ENCODE measurements around the gene POLR2C.

Gene POLR2C

DNA sequence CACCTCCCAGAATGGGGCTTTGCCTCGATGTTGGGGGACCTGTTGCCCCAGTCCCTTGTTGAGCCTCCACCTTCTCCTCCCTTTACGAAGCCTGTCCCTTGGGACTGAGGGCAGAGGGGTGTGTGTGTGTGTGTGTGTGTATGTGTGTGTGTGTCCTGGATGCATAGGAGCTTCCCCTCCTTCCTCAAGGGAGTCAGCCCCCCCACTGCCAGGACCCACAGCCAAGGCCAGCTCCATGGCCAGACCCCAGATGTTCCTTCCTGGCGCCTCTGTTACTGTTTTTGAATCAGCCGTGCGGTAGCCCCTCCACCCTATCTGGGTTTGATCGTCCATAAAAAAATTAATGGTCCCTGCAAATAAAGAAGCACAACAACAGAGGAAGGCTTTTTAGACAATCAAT, 41.5 kb downstream of the POLR2C start:
- no peak for DNase-seq (ENCODE audit: low spot score)

DNA sequence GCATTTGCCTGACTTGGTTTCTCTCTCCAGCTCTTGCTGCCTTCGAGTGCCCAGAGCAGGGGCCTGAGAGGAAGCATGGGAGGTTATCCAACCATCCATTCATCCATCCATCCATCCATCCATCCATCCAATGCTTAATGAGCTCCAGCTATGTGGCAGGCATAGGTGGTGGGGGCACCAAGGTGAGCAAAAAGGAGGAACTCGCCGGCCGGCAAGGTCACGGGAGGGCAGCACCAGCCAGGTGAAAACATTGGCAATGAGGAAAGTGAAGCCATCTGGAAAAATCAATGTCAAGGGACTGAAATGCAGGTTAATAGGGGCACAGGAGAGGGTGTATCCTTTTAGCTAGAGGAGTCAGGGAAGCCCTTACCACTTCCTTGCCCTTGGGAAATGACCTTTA, 42.0 kb downstream of the POLR2C start:
- DNase-seq (ENCODE audit: low spot score), result no peak

GRCh38 chr16:57505169-57505568, 42.7 kb downstream of the POLR2C start:
- DNase-seq (ENCODE audit: low spot score), result no peak

GRCh38 chr16:57507136-57508034, 44.9 kb downstream of the POLR2C start:
- no peak for DNase-seq (ENCODE audit: low spot score)

GRCh38 chr16:57508035-57508425, 45.6 kb downstream of the POLR2C start:
- DNase-seq (ENCODE audit: low spot score), result no peak

GRCh38 chr16:57509231-57509923, 46.9 kb downstream of the POLR2C start:
- no peak for DNase-seq (ENCODE audit: low spot score)

- no peak for DNase-seq (ENCODE audit: low spot score)
These were observed 47.8 kb downstream of the POLR2C start for GRCh38 chr16:57510016-57510871.

GRCh38 chr16:57512296-57513001, 50.0 kb downstream of the POLR2C start:
- DNase-seq (ENCODE audit: low spot score), result no peak

- no peak for DNase-seq (ENCODE audit: low spot score)
These were observed 51.1 kb downstream of the POLR2C start for GRCh38 chr16:57513371-57514102.

GRCh38 chr16:57514371-57514770, 51.9 kb downstream of the POLR2C start:
- no peak for DNase-seq (ENCODE audit: low spot score)

DNA sequence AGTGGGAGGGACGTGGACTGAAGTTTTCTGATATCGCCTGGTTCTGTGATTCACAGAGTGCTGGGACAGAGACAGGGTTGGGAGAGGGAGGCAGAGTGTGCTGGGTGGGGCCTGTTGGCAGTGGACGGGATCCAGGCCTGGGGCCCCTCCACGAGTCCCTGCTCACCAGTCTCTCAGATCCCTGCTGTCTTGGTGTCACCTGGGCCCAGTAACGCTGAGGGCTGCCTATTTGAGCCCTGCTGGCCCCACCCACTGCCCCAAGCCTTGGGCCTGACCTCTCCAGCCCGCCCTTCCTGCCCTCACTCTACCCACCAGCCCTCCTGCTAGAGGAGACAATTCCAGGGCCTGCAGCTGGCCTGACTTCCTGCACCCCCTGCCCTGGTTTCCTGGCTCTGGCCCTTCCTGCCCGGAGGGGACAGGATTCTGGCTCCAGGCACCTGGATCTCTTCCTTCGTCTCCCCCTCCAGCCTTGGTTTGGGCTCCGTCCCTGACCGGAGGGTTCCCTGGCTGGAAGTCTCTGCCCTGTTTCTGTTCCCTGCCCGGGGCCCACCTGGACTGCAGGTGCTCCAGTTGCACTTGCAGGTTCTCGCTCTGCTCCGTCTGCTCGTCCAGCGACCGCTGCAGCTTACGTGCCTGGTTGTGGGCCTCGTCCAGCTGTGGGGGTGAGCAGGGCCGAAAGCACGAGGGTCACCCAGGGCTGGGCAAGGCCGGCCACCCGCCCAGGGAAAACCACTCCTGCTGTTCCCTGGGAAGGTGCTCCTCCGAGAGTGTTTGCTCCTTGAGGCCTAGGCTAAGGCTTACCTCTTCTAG, 52.5 kb downstream of the POLR2C start:
- no peak for DNase-seq (ENCODE audit: low spot score)

DNA sequence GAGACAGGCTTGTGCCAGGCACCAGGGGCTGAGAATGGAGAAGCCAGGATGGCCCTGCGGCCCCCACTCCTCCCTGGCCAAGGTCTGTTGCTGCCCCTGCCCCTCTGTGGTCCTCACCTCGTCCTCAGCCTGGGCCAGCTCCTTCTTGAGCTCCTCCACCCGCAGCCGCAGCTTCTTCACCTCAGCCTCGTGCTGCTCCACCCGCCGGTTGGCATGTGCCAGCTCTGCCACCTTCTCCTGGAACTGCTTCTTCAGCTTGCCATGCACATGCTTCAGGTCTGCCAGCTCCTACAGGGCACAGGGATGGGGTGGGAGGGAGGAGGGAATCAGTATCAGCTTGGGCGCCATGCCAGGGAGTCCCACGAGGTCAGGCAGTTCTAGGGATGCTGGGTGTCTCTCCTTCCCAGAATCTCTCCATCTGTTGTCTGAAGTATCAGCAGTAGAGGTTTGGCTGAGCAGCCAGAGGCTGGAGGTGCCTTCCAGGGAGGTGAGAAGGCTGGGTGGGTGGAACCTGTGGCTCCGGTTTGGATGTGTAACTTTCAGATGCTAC, 53.8 kb downstream of the POLR2C start:
- DNase-seq (ENCODE audit: low spot score), result no peak

DNA sequence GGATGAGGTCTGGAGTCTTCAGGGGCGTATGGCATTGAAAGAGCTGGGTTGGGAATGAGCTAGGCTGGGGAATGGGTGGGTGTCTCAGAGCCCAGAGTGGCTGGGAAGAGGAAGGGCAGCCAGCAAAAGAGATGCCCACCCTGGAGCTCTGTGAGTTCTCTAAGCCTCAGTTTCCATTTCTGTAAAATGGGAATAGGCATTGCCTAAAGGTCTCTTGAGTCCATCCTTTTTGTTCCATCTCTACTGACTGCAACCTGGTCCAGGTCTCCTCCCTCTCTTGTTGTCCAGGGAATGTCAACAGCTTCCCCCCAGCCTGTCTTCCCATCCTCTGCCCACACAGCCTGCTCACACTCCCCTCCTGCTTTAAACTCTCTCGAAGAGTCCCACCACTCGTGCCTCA, 54.3 kb downstream of the POLR2C start:
- DNase-seq (ENCODE audit: low spot score), result no peak

GRCh38 chr16:57517397-57518367, 55.2 kb downstream of the POLR2C start:
- no peak for DNase-seq (ENCODE audit: low spot score)

- no peak for DNase-seq (ENCODE audit: low spot score)
These were observed 56.0 kb downstream of the POLR2C start for GRCh38 chr16:57518520-57518919.

DNA sequence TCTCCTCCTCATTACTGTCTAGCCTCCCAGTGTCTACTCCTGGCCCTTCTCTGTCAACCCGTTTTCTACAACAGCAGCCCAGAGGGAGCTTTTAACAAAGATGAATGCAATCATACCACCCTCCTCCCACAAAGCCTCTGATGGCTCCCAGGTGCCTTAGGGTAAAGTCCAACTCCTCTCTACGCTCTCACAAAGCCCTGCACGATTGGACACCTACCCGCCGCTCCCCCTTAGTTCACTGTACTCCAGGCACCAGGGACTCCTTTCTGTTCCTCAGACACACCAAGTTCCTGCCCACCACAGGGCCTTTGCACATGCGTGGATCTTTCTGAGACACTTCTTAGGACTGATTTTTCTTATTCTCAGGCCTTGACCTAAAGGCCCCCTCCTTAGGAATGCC, 56.4 kb downstream of the POLR2C start:
- DNase-seq (ENCODE audit: low spot score), result no peak

- DNase-seq (ENCODE audit: low spot score), result peak; percentile 79
These were observed 57.4 kb downstream of the POLR2C start for GRCh38 chr16:57519796-57520360.

Data from CD4-positive, alpha-beta T cell treated with Interleukin-6 at 100 ng/mL for 8 hours (primary cell).